GM12878 (cell line): ENCODE data around the gene HDAC2. TPM values are rescaled to one million over a fixed set of nuclear protein-coding genes. Genes with fewer than 3 reads are reported as not detected.

Source experiments
- ATAC-seq: fragments of 200-7000 bp; cut with Tn5 transposase; 3 replicates; pipeline ENCODE4 v1.9.1; 2020; ENCODE audit warnings: mild to moderate bottlenecking, moderate library complexity
- BruUV-seq: library from RNA; stranded (reverse); fragments of 400-500 nt; replicated peaks from 2 replicates; lab custom pipeline; 2021; lab: Mats Ljungman, UMichigan
- CTCF ChIA-PET: fragments of 300-600 bp; sonication (Branson Sonifier 250); formaldehyde crosslinking; extraction: SDS; loops from one replicate; lab custom pipeline; 2021; ENCODE audit warnings: inconsistent platforms; lab: Yijun Ruan, JAX
- POLR2A ChIA-PET: fragments of 350-600 bp; formaldehyde crosslinking; extraction: SDS; loops from one replicate; lab custom pipeline; 2021; ENCODE audit warnings: inconsistent platforms; lab: Charles Lee
- RAD21 ChIA-PET: fragments of 300-600 bp; sonication (Branson Sonifier 250); formaldehyde crosslinking; loops from one replicate; lab custom pipeline; 2023; ENCODE audit warnings: antibody characterized with exemption; ENCODE audit not compliant: unreplicated experiment; lab: Charles Lee
- SMC1A ChIA-PET: fragments of 300-600 bp; sonication (Branson Sonifier 250); formaldehyde crosslinking; loops from one replicate; lab custom pipeline; 2023; ENCODE audit not compliant: unreplicated experiment, uncharacterized antibody; lab: Charles Lee
- DNase-seq: peaks from one replicate; pipeline ENCODE4 v3.0.0-alpha.2; 2011; ENCODE audit warnings: low read depth, low spot score
- FAIRE-seq: peaks from 3 replicates; lab custom pipeline; 2011; peaks lifted over from hg19 to GRCh38; lab: Jason Lieb, UNC
- H2AFZ ChIP-seq: 2 replicates; pipeline ENCODE4 v1.6.0; 2011; ENCODE audit warnings: low read depth, low read length, control low read depth; ENCODE audit not compliant: control insufficient read depth
- H3K27ac ChIP-seq: 2 replicates; pipeline ENCODE4 v1.5.1; 2011; ENCODE audit warnings: control low read depth; ENCODE audit not compliant: control insufficient read depth, insufficient read depth
- H3K27me3 ChIP-seq, 2 experiments: replicated peaks in 1 of 2; 2 replicates each; pipeline versions ENCODE4 v1.6.0 to v1.6.1; 2011; ENCODE audit warnings: low read length in 1 of 2; ENCODE audit not compliant: control insufficient read depth in 2 of 2, insufficient read depth in 2 of 2
- H3K36me3 ChIP-seq, 2 experiments: 2 replicates each; pipeline ENCODE4 v1.5.1; 2011; ENCODE audit warnings: low read length in 1 of 2; ENCODE audit not compliant: control insufficient read depth in 2 of 2, insufficient read depth in 2 of 2
- H3K4me1 ChIP-seq: 2 replicates; pipeline ENCODE4 v1.6.1; 2011; ENCODE audit warnings: mild to moderate bottlenecking, low read length, moderate library complexity, mixed read lengths; ENCODE audit not compliant: control insufficient read depth, insufficient read depth
- H3K4me2 ChIP-seq: 2 replicates; pipeline ENCODE4 v1.6.0; 2011; ENCODE audit warnings: control low read depth; ENCODE audit not compliant: control insufficient read depth, insufficient read depth
- H3K4me3 ChIP-seq: fragments of 200-600 bp; sonication (generic); 2 replicates; pipeline ENCODE4 v1.5.1; 2016
- H3K79me2 ChIP-seq: 2 replicates; pipeline ENCODE4 v1.6.0; 2011; ENCODE audit warnings: low read length; ENCODE audit not compliant: control insufficient read depth, insufficient read depth
- H3K9ac ChIP-seq: 2 replicates; pipeline ENCODE4 v1.8.0; 2011; ENCODE audit warnings: low read length, control low read depth, mixed read lengths; ENCODE audit not compliant: control insufficient read depth, insufficient read depth
- H3K9me3 ChIP-seq: replicated peaks from 3 replicates; pipeline ENCODE4 v1.5.1; 2011; ENCODE audit warnings: mild to moderate bottlenecking, low read length; ENCODE audit not compliant: control insufficient read depth, insufficient read depth
- H4K20me1 ChIP-seq: 2 replicates; pipeline ENCODE4 v1.6.0; 2011; ENCODE audit not compliant: control insufficient read depth, insufficient read depth
- POLR2AphosphoS2 ChIP-seq: IDR thresholded peaks from 2 replicates; pipeline ENCODE4 v1.6.1; 2011; ENCODE audit warnings: low read depth, mild to moderate bottlenecking, low read length, improper control_type of control experiment, moderate library complexity
- RFX5 ChIP-seq: IDR thresholded peaks from 2 replicates; pipeline ENCODE4 v1.6.1; 2011; ENCODE audit warnings: low read depth, low read length, improper control_type of control experiment
- WGBS: methylation state at CpG from one replicate; pipeline ENCODE4 v1.1.6; 2016; ENCODE audit warnings: low lambda C conversion rate; ENCODE audit not compliant: insufficient replicate concordance, insufficient coverage; ENCODE audit errors: missing lambda C conversion rate; 5-methylcytosine and 5-hydroxymethylcytosine counted together
- in situ Hi-C: fragments of 300-500 bp; cut with MboI; formaldehyde crosslinking; loops from 9 replicates; pipeline ENCODE4 v1.14.3; 2018; ENCODE audit warnings: mixed read lengths
- intact Hi-C: fragments of 100-400 bp; cut with micrococcal nuclease; formaldehyde crosslinking; loops from one replicate; pipeline ENCODE4 v1.14.2; 2022; ENCODE audit not compliant: unreplicated experiment
- polyA plus RNA-seq, 11 experiments: library from polyadenylated mRNA; depleted of rRNA in 4 of 11; unstranded in 6 of 11; stranded (reverse) in 5 of 11; fragments of >200 nt; fragmentation: Nextera tagmentation in 4 of 11; fragmentation: Illumina TruSeq in 1 of 11; extraction: Ambion mirVana in 4 of 11; extraction: Trizol in 1 of 11; gene quantifications; 1 replicate in 1 of 11; 2 replicates in 10 of 11; pipeline versions ENCODE4 v1.2.1 to v1.2.3, GENCODE V29; 2011 to 2016; ENCODE audit warnings: inconsistent platforms in 2 of 11, missing spikeins in 2 of 11, low read depth in 1 of 11
- total RNA-seq, 4 experiments: library from RNA; depleted of rRNA in 3 of 4; stranded (reverse); fragments of >200 nt in 3 of 4; fragmentation: Illumina TruSeq in 1 of 4; extraction: Trizol in 1 of 4; gene quantifications; 2 replicates each; pipeline versions ENCODE4 v1.2.1 to v1.2.3, GENCODE V29; 2013 to 2021
- TF ChIP-seq, protein P1 (sequence below): IDR thresholded peaks from 2 replicates; pipeline ENCODE4 v1.6.1; 2011; ENCODE audit warnings: mild to moderate bottlenecking, low read depth, low read length, moderate library complexity; ENCODE audit not compliant: insufficient replicate concordance

HDAC2 gene
- total and polyA plus RNA-seq, 10 of the 15 experiments (the other 5 are each of a cell fraction or from before 2014, with no cell fraction given), result 40.4 to 210 (median 114) TPM

DNA sequence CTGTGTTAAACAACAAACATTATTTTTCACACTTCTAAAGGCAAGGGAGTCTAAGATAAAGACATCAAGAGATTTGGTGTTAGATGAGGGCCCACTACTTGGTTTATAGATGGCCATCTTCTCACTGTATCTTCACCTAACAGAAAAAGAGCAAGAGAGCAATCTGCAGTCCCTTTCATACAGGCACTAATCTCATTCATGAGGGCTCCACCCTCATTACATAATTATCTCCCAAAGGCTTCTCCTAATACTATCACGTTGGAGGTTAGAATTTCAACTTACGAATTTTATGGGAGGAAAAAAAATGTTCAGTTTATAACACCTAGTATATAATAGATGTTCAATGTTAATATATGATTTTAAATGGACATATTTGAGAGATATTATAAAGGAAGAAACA lies 45.6 kb downstream of the HDAC2 start:
- Histone ChIP-seq H3K4me1 (peaks cover 3% of the 10 kb centered on the region; the same call in 1 of the 2 replicates), H3K9me3 (no peaks in the 10 kb centered on the region), H2AFZ (no peak overlapping the region), H3K36me3 (no peaks in the 10 kb centered on the region), H3K4me2 (no peak overlapping the region), H3K27ac (no peak overlapping the region), H3K4me3 (no peak overlapping the region), H3K79me2 (no peaks in the 10 kb centered on the region), H3K27me3 (no peaks in the 10 kb centered on the region), H3K9ac (no peak overlapping the region), H4K20me1 (no peaks in the 10 kb centered on the region)
- TF ChIP-seq RFX5, result no peak
- DNase-seq (no peak), ATAC-seq (no peak), FAIRE-seq (no peak)
- RAD21 ChIA-PET, result no interaction called here
- CTCF ChIA-PET, result interaction anchor here (2.7 kb wide), 1 partner anchor 11 kb away, joined by 10 read pairs; no protein-coding TSS in a partner anchor
- POLR2A ChIA-PET, result no interaction called here
- intact Hi-C loops (no loop called here), in situ Hi-C loops (no loop called here)
- SMC1A ChIA-PET, result no interaction called here
- 97% methylated on average over 2 of the region's 2 CpGs for WGBS
- BruUV-seq, result no TSS peak

DNA sequence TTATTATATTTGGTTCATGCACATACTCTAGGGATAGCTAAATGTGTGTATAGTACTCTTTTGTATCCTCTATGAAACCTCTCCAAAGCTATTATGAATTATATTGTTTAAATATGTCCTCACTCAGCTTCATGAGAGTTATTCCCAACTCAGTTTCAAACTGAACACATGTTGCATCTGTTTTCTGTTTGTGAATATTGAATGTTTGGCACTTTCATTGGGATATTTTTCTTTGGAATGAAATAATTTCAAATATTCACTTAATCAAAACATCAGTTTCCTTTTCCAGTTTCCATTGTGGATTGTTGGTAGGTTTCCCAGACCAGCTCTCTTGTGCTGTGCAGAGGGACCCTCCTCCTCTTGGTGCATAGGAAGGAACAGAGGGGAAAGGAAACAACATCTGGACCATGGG lies 46.6 kb downstream of the HDAC2 start:
- H3K9me3 ChIP-seq, result no peaks in the 10 kb centered on the region
- DNase-seq (no peak), ATAC-seq (no peak), FAIRE-seq (no peak)
- RAD21 ChIA-PET, result interaction anchor here (1.4 kb wide), 1 partner anchor 15 kb away, joined by 4 read pairs; no protein-coding TSS in a partner anchor
- intact Hi-C loops, result no loop called here
- CTCF ChIA-PET, result interaction anchor here (0.6 to 2.8 kb wide), 2 partner anchors 15 to 940 kb away, joined by 3 to 13 read pairs; no protein-coding TSS in a partner anchor
- H3K27me3 ChIP-seq, result no peaks in the 10 kb centered on the region
- no peaks in the 10 kb centered on the region for H4K20me1 ChIP-seq
- H3K36me3 ChIP-seq, result no peaks in the 10 kb centered on the region
- H3K4me3 ChIP-seq, result no peak overlapping the region
- in situ Hi-C loops, result loop anchor here (25.0 kb wide), 1 partner anchor 1737 kb away; no protein-coding TSS in a partner anchor
- H3K79me2 ChIP-seq, result no peaks in the 10 kb centered on the region
- TF ChIP-seq, protein P1, sequence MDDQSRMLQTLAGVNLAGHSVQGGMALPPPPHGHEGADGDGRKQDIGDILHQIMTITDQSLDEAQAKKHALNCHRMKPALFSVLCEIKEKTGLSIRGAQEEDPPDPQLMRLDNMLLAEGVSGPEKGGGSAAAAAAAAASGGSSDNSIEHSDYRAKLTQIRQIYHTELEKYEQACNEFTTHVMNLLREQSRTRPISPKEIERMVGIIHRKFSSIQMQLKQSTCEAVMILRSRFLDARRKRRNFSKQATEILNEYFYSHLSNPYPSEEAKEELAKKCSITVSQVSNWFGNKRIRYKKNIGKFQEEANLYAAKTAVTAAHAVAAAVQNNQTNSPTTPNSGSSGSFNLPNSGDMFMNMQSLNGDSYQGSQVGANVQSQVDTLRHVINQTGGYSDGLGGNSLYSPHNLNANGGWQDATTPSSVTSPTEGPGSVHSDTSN, result no peak
- no peak for TF ChIP-seq POLR2AphosphoS2
- SMC1A ChIA-PET, result interaction anchor here (1.2 to 1.7 kb wide), 2 partner anchors 10 to 46 kb away, joined by 3 read pairs; partner anchors contain the start of gene HDAC2
- POLR2A ChIA-PET, result no interaction called here
- H3K9ac ChIP-seq, result no peak overlapping the region
- no peak overlapping the region for H3K27ac ChIP-seq
- no peak overlapping the region for H2AFZ ChIP-seq
- peaks cover 3% of the 10 kb centered on the region; the same call in 1 of the 2 replicates for H3K4me1 ChIP-seq
- no TSS peak for BruUV-seq
- H3K4me2 ChIP-seq, result no peak overlapping the region
